Vagina (tissue), 2 donors: ENCODE data around the gene OAS2.

Experiments
- POLR2A ChIP-seq, 2 donors: fragments of 450-650 bp; IDR thresholded peaks; one replicate each; pipeline ENCODE4 v1.6.1; 2017; ENCODE audit warnings: antibody characterized with exemption in 2 of 2, mild to moderate bottlenecking in 2 of 2, moderate library complexity in 2 of 2
- TF ChIP-seq, protein P1 (sequence below), 3 experiments: fragments of 450-650 bp in 2 of 3; fragments of 200-600 bp in 1 of 3; sonication (generic) in 1 of 3; IDR thresholded peaks; one replicate each; pipeline ENCODE4 v1.5.1; 2017 to 2019; ENCODE audit warnings: antibody characterized with exemption in 3 of 3, mild to moderate bottlenecking in 2 of 3, moderate library complexity in 2 of 3

DNA sequence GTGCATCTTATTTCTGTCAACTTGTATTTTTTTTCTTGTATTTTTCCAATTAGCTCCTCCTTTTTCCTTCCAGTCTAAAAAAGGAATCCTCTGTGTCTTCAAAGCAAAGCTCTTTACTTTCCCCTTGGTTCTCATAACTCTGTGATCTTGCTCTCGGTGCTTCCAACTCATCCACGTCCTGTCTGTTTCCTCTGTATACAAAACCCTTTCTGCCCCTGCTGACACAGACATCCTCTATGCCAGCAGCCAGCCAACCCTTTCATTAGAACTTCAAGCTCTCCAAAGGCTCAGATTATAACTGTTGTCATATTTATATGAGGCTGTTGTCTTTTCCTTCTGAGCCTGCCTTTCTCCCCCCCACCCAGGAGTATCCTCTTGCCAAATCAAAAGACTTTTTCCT, 32.4 kb downstream of the OAS2 start:
- TF ChIP-seq, protein P1, sequence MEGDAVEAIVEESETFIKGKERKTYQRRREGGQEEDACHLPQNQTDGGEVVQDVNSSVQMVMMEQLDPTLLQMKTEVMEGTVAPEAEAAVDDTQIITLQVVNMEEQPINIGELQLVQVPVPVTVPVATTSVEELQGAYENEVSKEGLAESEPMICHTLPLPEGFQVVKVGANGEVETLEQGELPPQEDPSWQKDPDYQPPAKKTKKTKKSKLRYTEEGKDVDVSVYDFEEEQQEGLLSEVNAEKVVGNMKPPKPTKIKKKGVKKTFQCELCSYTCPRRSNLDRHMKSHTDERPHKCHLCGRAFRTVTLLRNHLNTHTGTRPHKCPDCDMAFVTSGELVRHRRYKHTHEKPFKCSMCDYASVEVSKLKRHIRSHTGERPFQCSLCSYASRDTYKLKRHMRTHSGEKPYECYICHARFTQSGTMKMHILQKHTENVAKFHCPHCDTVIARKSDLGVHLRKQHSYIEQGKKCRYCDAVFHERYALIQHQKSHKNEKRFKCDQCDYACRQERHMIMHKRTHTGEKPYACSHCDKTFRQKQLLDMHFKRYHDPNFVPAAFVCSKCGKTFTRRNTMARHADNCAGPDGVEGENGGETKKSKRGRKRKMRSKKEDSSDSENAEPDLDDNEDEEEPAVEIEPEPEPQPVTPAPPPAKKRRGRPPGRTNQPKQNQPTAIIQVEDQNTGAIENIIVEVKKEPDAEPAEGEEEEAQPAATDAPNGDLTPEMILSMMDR (IDR thresholded peaks at IDR 0.05), result no peak
- no peak for TF ChIP-seq POLR2A (IDR thresholded peaks at IDR 0.05)
